Thyroid gland (tissue), 4 donors: ENCODE measurements around the gene FNDC11. TPM values are rescaled to one million over a fixed set of nuclear protein-coding genes. Genes with fewer than 3 reads are reported as not detected.

Experiments used
- DNase-seq, 2 donors: peaks; one replicate each; pipeline ENCODE4 v3.0.0-alpha.2; 2019
- H3K27ac ChIP-seq, 3 donors: fragments of 200-600 bp; sonication (generic); 1 replicate in 2 of 3; 2 replicates in 1 of 3; pipeline ENCODE4 v1.5.1; 2016 to 2019; ENCODE audit warnings: mild to moderate bottlenecking in 1 of 3, moderate library complexity in 1 of 3
- H3K27me3 ChIP-seq: fragments of 200-600 bp; sonication (generic); one replicate; pipeline ENCODE4 v1.5.1; 2019
- H3K36me3 ChIP-seq, 2 donors: fragments of 200-600 bp; sonication (generic); one replicate each; pipeline ENCODE4 v1.5.1; 2016 to 2019
- H3K4me1 ChIP-seq, 2 donors: fragments of 200-600 bp; sonication (generic); one replicate each; pipeline ENCODE4 v1.5.1; 2017 to 2019
- H3K4me3 ChIP-seq, 3 donors: fragments of 200-600 bp; sonication (generic); replicated peaks in 1 of 3; 1 replicate in 2 of 3; 2 replicates in 1 of 3; pipeline ENCODE4 v1.5.1; 2016; ENCODE audit warnings: mild to moderate bottlenecking in 1 of 3
- H3K9me3 ChIP-seq: fragments of 200-600 bp; sonication (generic); one replicate; pipeline ENCODE4 v1.5.1; 2017
- CTCF ChIP-seq, 6 experiments: fragments of 200-600 bp in 3 of 6; fragments of 450-650 bp in 3 of 6; sonication (generic) in 3 of 6; IDR thresholded peaks; one replicate each; pipeline ENCODE4 v1.5.1; 2016 to 2019; ENCODE audit warnings: antibody characterized with exemption in 6 of 6, mild to moderate bottlenecking in 2 of 6, inconsistent platforms in 1 of 6, moderate library complexity in 1 of 6
- POLR2A ChIP-seq, 2 donors: fragments of 450-650 bp; IDR thresholded peaks; one replicate each; pipeline ENCODE4 v1.6.1; 2017; ENCODE audit warnings: antibody characterized with exemption in 2 of 2, mild to moderate bottlenecking in 2 of 2, moderate library complexity in 1 of 2
- WGBS, 2 donors: methylation state at CpG; one replicate each; pipeline ENCODE4 v1.1.5; 2017; 5-methylcytosine and 5-hydroxymethylcytosine counted together
- intact Hi-C: fragments of 100-400 bp; cut with DNase I; formaldehyde crosslinking; loops from one replicate; pipeline ENCODE4 v1.15.1; 2023
- total RNA-seq, 4 donors: library from RNA; depleted of rRNA; stranded (reverse); fragments of >200 nt; gene quantifications; one replicate each; pipeline ENCODE4 v1.2.3, GENCODE V29; 2016

FNDC11 gene
- total RNA-seq, 4 donors from 2014 or later = 0.39 to 0.89 (median 0.40) TPM; not detected in 1

DNA sequence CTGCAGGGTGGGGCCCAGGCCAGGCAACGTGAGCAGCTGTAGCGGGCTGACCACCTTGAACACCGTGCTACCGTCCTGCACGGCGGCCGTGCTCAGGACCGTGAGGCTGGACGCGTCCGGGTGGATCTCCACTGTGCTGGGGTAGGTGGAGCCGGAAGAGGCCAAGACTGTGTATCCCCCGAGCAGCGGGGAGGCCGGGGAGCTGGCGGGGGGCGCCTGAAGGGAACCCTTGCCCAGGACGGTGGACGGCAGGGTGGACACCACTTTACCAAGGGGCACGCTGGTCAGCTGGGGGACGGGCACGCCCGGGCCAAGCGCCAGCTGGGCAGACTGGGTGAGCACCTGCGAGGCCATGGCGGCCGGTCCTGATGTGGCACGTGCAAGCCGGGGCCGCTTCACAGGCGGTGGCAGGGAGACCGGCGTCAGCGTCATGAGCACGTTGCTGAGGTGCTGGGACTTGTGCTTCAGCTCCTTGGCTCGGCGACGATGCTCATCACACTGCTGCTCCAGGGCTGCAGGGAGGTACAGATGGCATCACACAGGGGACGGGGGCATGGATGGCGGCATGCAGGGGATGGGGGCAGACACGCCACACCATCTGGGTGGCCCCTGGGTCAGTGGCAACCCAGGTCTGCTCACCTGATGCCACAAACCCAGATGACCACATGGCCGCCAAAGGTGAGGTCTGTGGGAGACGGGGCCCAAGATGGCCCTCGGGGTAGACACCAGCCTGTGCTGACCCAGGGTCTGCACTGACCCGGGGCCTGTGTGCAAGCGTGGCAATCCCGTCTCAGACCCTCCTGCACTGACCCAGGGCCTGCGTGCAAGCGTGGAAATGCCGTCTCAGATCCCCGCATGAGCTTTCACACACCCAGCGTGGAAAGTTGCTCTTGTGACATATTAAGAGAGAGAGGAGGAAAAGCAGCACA is 36.5 kb downstream of the FNDC11 start:
- Histone ChIP-seq H3K4me3 (no peak overlapping the region), H3K27ac (no peak overlapping the region)

GRCh38 chr20:63591147-63591533 is 37.2 kb downstream of the FNDC11 start:
- intact Hi-C loops = no loop called here
- Histone ChIP-seq H3K4me1 (no peaks in the 10 kb centered on the region), H3K27ac (no peak overlapping the region), H3K4me3 (no peak overlapping the region), H3K36me3 (peaks cover 45 to 51% of the 10 kb centered on the region in 2 donors), H3K27me3 (no peaks in the 10 kb centered on the region), H3K9me3 (no peaks in the 10 kb centered on the region)
- TF ChIP-seq CTCF (IDR thresholded peaks at IDR 0.05) = no peak
- no peak for TF ChIP-seq POLR2A (IDR thresholded peaks at IDR 0.05)
- 96 to 97% methylated on average over 4 of the region's 4 CpGs for WGBS, 2 donors
- DNase-seq = no peak

More for the DNA sequence above, 36.5 kb downstream of the FNDC11 start:
- 89 to 97% methylated on average over 24 to 47 of the region's 52 CpGs for WGBS, 2 donors
- Histone ChIP-seq H3K4me1 (no peaks in the 10 kb centered on the region), H3K36me3 (peaks cover 42 to 45% of the 10 kb centered on the region in 2 donors), H3K9me3 (no peaks in the 10 kb centered on the region), H3K27me3 (no peaks in the 10 kb centered on the region)
- DNase-seq = no peak
- no peak for TF ChIP-seq POLR2A (IDR thresholded peaks at IDR 0.05)
- intact Hi-C loops = no loop called here

DNA sequence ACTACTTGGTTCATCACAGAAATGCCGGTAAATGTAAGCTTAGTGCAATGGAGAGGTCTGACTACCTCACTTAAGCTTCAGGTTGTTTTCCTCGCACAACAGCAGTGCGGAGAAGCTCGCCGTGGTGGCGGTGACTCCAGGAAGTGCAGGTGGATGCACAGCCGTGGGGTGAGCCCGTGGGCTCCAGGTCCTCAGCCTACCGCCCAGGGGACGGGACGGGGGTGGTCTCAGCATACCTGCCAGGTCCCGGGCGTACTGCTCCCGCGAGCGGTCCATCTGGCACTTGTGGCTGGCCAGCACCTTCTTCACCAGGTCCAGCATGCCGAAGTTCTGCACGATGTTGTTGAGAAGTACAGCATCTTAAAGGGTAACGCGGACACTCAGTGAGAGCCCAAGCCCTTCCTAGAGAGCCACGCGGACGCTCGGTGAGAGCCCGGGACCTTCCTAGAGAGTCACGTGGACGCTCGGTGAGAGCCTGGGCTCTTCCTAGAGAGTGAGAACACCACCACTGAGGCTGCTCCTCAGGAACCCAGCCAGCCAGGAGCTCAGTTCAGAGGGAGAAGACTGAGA is 37.9 kb downstream of the FNDC11 start:
- Histone ChIP-seq H3K36me3 (peaks cover 45 to 51% of the 10 kb centered on the region in 2 donors), H3K9me3 (no peaks in the 10 kb centered on the region), H3K27me3 (no peaks in the 10 kb centered on the region), H3K4me3 (no peak overlapping the region), H3K27ac (no peak overlapping the region), H3K4me1 (no peaks in the 10 kb centered on the region)
- no peak for TF ChIP-seq CTCF (IDR thresholded peaks at IDR 0.05)
- no peak for TF ChIP-seq POLR2A (IDR thresholded peaks at IDR 0.05)
- no peak for DNase-seq
- WGBS, 2 donors = 95% methylated on average over 14 to 20 of the region's 28 CpGs
- intact Hi-C loops = no loop called here

DNA sequence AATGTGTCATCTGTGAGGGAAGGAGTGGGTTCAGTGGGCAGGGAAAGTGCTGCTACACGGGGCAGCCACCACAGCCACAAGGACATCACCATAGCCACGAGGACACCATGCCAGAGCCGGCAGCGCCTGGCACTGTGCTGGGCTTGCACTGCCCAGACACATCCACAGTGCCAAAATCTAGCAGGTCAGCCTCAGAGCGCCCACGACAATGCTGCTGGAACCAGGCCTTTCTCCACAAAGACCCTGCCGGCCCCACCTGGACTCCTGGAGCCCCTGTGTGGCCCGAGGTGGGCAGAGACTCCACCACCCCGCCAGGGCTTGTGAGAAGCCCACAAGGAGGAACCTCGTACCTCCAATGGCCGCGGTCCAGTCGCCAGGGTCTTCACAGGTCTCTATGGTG is 38.7 kb downstream of the FNDC11 start:
- no peak overlapping the region for H3K27ac ChIP-seq
- H3K27me3 ChIP-seq = no peaks in the 10 kb centered on the region
- peaks cover 45 to 56% of the 10 kb centered on the region in 2 donors for H3K36me3 ChIP-seq
- TF ChIP-seq POLR2A (IDR thresholded peaks at IDR 0.05) (no peak), CTCF (IDR thresholded peaks at IDR 0.05) (no peak)
- no peaks in the 10 kb centered on the region for H3K9me3 ChIP-seq
- 98 to 100% methylated on average over 5 to 8 of the region's 13 CpGs for WGBS, 2 donors
- DNase-seq = no peak
- no peak overlapping the region for H3K4me3 ChIP-seq
- intact Hi-C loops = no loop called here
- no peaks in the 10 kb centered on the region for H3K4me1 ChIP-seq

GRCh38 chr20:63594043-63594561 is 40.1 kb downstream of the FNDC11 start:
- Histone ChIP-seq H3K9me3 (no peaks in the 10 kb centered on the region), H3K4me3 (no peak overlapping the region), H3K4me1 (no peaks in the 10 kb centered on the region), H3K36me3 (peaks cover 47 to 57% of the 10 kb centered on the region in 2 donors), H3K27me3 (no peaks in the 10 kb centered on the region), H3K27ac (no peak overlapping the region)
- TF ChIP-seq CTCF (IDR thresholded peaks at IDR 0.05) (no peak), POLR2A (IDR thresholded peaks at IDR 0.05) (no peak)
- no peak for DNase-seq
- 71 to 90% methylated on average over 10 of the region's 10 CpGs for WGBS, 2 donors
- intact Hi-C loops = no loop called here
